T follicular helper cell (primary cell): ENCODE data around the gene CENPW.

Experiments used
- DNase-seq: peaks from one replicate; pipeline ENCODE4 v3.0.0-alpha.2; 2020; ENCODE audit warnings: low read depth
- total RNA-seq, 2 experiments: gene quantifications; one replicate each; lab custom pipeline; 2026; lab: John Stamatoyannopoulos, UW

The CENPW gene
- total RNA-seq, result 1.0 to 3.2 reads per million in 2 experiments

DNA sequence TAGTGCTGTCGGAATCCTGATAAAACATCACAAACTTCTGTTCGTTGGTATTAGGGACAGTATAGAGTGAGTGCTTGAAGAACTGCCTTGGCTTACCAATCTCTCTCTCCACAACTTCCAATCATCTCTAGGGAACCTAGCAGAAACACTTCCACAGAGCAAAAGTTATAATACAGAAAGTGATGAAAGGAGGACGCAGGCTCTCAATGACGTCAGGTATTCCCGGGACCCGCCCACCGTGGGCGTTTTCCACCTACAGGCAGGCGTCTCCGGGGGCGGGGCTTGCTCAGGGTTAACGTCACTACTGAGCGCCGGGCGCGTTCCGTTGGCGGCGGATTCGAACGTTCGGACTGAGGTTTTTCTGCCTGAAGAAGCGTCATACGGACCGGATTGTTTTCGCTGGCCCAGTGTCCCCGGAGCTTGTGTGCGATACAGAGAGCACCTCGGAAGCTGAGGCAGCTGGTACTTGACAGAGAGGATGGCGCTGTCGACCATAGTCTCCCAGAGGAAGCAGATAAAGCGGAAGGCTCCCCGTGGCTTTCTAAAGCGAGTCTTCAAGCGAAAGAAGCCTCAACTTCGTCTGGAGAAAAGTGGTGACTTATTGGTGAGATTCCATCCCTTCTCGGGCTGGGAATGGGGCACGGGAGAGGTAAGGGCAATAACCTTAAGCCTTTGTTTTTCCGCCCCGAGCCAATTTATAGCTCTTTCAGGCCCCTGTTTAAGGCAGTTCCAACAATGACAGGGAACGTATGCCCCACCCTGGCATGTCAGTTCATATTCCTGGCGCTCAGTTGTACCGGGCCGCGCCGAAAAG, at the start of gene CENPW:
TSS of gene CENPW (plus strand) at position 320 of the 814 bp plus-strand sequence. CDS start at position 479, 159 bp downstream.
- DNase-seq, result peak; percentile 71

DNA sequence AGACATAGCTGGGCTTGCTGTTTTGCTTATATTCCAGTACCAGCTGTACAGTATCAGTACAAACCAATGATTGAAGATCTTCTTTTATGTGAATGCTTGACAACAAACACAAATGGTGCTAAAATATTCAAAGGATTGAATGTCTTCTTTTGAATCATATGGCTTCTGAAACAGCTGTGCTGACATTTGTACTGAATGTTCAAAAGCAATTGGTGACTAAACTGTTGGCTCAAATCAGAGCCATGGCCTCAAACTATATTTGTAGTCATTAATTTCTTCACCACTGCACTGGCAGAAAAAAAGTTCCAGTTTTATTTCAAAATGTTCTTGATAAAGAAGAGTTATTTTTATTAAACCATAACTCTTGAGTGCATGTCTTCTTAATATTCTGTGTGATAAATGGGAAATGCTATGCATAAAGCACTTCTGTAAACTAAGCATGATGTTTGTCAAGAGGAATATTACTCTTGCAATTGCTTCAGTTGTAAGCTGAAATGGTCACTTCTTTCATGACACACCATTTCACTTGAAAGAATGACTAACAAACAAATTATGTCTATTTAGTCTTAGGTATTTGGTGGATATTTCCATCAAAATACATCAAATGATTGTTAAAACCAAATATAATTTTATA, 45.9 kb upstream of the CENPW start:
- DNase-seq, result no peak

DNA sequence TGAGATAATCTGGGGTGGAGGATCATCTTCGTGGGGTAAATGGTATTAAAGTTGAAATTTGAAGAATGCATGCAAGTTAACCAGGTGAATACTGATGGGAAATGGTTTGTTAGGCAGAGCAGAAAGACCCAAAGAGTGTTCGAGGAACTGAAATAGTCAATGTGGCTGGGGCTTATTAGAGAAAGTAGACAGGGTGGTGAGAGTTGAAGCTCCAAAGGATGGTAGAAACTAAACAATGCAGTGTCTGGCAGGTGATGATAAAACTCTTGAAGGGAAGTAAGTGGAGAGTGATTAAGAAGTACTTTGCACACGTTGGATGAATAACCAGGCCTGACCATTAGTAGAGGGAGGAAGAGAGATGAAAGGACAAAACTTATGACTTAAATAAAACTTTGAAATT, 39.8 kb upstream of the CENPW start:
- DNase-seq, result no peak

DNA sequence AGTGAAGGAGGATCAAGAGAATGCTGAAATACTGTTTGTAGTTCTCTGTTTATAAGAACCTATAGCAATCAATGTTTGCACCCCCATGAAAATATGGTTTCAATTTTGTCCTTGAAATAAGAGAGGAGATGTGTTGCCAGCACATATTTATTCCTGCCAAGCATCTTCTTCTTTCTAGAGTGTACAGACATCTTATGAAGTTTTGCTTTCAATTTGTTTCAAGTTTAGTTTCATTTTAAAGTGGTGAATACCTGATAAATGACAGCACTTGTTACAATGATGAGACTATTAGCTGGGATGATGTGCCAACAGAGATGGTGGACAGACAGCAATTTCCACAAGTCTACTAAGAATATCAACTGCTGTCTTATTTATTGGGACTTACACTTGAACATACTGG, 39.2 kb upstream of the CENPW start:
- DNase-seq, result no peak

DNA sequence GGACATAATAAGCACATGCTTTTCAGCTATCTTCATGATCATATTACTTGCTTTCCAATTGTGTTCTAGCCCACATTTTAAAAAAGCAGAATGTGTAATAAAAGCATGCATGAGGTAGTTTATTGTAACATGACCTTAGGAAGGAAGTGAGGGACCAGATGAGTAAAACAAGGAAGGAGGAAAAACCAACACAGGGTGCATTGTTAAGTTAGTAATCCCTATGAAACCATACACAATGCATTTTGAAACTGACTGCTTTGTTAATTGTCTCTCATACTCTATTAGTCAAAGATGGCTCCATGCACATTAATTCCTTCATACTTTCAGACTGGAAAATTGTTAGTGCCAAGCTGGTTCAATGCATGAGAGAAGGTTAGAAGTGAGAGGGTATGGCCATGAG, 37.7 kb upstream of the CENPW start:
- no peak for DNase-seq

DNA sequence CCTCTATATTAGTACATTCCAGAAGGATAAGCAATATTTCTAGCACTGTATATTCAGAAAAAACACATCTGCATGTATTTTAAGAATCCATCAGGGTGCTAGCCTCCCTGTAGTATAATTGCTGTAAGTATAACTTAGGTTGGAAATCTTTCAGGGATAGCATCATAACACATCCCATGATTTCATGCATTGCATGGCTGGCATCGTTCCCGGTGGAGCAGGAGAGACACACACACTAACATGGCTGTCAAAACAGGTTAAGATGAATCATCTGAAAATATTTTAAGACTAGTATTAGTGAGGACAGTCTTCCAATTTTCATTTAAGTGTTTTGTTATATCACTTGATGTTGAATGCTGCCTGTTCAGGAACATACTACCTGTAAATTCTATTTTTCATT, 32.1 kb upstream of the CENPW start:
- DNase-seq, result no peak

DNA sequence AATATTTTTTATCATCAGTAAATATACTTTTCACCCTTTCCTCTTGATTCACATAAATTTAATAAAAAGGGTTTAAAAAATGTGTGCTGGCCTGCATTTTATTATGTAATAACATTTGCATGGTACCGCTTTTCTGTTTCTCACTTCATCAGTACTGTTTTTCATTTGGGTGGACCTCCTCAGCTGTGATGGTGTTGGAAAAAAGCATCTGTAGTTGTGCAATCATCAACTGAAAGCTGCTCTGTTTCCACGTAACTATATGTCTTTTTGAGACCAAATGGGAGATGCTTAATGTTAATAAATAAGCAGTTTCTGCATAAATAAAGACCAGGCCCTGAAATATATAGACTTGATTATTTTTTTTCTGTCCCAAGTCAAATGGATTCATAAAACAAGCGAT, 31.6 kb upstream of the CENPW start:
- no peak for DNase-seq

DNA sequence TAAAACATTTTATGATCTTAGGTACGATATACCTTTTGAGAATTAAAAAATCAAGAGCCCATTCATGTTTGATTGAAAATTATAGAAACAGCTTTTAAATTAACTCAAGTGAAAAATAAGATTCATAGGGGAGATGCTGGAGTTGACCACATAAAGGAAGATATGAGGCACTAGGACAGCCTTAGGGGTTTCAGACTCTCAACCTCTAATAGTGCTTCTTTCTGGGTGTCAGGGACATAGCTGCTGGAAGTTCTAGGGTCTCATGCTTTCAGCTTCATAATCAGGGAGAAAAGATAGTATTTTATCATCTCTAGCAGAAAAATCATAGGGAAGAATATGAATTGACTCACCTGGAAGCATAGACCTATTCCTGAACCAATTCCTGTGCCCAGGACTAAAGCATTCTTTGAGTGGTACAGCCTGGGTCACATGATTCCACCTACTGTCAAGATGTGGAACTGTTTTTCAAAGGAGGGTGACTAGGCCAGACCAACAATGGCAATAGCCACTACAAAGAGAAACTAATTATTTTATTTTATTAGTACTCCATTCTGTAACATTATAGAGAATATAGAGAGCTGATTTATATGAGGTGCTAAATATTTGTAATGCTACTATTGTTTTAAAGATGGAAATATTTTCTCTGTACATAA, 27.8 kb upstream of the CENPW start:
- DNase-seq, result no peak

DNA sequence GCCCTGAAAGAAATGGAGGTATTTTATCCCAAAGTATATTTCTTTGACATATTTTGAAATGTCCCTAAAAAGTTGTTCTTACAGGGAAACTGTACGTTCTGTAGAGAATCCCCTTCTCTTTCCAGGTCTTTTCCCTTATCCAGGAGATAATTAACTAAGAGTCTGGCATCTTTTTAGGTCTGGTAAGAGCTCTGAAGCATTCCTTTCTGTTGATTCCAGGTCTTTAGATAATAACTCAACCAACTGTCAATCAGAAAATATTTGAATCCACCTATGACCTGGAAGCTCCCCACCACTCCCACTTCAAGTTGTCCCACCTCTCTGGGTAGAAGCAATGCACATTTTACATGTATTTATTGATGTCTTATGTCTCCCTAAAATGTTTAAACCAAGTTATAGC, 26.0 kb upstream of the CENPW start:
- no peak for DNase-seq

DNA sequence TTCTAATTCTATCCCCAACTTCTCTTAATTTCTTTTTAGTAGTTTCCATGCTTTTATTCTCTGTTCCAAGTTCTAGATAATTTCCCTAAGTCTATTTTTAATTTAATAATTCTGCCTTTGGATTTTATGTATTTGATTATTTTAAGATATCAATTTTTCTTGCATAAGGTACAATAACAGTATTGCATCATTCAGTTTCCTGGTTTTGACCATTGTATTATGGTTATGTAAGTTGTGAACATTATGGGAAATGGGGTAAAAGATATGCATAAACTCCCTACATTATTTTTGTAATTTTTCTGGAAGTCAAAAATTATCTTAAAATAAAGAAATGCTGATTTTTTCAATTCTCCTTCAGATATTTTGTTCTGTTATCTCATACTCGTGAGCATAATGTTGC, 21.1 kb upstream of the CENPW start:
- no peak for DNase-seq

DNA sequence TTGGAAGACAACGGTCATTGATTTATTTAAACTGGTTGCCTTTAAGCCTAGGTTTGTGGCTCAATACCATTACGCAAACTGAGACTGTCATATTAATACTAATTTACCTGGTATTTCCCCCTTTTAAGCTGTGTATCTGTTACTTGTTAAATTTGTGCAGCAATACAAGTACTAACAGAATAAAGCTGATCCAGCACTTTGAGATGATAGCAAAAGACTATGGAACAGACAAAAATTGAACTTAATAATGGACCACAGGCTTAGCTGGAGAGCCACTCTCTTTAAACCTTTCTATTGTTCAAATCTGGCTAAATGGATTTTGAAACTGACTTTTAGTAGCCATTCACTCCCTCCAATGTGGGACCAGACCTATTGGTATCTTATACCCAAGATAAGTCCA, 6.2 kb upstream of the CENPW start:
- no peak for DNase-seq

DNA sequence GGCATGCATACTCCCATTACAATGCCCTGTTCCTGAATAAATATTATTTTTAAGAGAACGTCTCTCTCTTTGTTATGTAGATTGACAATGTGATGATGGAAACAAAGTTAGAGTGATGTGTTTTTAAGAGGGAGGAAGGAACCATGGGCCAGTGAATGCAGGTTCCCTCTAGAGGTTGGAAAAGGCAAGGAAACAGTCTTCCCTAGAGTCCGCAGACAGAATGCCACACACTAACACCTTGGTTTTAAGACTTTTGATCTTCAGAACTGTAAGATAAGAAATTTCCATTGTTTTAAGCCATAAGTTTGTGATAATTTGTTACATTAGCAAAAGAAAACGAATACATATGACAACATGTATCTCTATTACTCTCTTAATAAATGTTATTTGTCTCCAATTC, 4.7 kb upstream of the CENPW start:
- no peak for DNase-seq

DNA sequence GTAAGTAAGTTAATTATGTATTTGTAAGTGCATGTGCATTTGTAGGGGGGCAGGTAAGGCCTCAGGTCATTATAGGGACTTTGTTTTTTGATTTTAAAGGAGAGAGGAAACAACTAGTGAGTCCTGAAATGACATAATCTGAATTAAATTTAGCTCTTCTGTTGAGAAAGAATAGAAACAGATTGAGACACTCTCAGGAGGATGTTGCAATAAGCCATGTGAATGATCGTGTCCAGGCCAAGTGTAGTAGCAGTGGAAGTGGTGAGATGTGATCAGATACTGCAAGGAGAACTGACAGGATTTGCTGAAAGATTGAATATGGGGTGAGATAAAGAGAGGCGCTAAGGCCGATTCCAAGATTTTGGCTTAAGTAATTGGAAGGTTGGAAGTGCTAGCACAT, 2.6 kb upstream of the CENPW start:
- DNase-seq, result no peak

DNA sequence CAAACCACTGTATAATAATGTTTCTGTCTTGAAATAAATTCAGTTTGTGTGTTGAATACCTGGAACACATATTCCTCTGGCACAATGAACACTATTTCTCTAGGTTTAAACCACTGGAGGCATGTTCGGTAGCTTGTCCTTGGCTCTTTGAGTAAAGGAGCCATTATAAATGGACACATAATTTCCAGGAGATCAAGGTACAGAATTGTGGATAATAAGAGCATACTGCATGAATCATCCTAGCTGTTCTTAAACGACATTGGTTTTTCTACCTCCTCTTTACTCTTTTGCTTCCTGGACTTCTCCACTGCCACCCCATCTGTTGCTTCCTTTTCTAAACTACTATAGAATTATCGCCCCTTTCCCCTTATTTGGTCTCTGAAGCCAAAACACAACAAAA, 1.2 kb downstream of the CENPW start:
- no peak for DNase-seq

DNA sequence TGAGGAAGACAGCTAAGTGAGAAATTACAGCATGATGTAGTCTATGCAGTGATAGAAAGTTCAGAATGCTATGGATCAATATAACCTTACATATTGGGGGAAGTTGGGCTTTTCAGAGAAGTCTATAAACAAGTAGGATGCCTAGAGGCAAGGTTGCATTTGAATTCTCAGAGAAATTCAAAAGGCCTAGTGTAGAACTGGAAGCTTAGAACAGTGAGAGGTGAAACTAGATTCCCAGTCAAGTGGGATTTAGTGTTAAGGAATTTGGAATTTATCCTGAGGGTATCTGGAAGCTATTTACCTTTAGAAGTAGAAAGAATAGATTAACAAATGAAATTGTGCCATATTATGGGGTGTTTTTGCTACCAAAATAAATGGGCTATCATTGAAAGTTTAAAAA, 4.3 kb downstream of the CENPW start:
- no peak for DNase-seq

DNA sequence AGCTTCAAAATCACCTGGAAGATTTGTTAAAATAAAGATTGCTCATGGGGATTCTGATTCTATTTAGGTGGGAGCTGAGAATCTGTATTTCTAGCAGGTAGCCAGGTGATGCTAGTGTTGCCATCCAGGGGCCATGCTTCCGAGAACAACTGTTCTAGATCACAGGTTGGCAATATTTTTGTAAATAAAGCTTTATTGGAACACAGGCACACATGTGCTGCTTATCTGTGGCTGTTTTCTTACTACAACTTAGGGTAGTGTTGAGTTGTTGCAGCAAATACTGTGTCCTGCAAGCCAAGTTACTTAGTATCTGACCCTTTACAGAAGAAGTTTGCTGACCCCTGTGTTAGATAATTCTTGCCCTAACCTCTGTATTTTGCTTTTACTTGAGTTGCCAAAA, 12.0 kb downstream of the CENPW start:
- DNase-seq, result no peak

DNA sequence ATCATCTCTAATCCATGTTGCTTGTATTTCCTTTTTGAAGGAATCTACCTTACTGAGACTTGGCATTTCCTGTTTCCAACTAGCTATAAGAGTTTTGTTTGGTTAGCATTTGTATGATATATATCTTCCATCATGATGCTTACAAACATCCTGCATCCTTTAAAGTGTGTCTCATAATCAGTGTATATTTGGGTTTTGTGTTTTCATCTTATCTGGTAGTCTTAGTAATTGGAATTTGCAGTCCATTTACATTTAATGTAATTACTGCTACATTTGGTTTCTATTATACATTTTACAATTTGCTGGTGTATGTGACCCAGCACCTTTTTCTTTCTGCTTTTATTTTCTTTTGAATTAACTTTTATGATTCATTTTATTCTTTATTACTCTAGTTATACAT, 12.6 kb downstream of the CENPW start:
- DNase-seq, result no peak

DNA sequence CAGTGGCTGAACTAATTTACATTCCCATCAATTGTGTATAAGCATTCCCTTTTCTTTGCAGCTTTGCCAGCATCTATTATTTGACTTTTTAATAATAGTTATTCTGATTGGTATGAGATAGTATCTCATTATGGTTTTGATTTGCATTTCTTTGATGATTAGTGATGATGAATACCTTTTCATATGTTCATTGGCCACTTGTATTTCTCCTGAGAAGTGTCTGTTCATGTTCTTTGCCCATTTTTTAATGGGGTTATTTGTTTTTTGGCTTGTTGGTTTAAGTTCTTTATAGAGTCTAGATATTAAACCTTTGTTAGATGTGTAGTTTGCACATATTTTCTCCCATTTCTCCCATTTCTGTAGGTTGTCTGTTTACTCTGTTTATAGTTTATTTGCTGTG, 16.6 kb downstream of the CENPW start:
- DNase-seq, result no peak

DNA sequence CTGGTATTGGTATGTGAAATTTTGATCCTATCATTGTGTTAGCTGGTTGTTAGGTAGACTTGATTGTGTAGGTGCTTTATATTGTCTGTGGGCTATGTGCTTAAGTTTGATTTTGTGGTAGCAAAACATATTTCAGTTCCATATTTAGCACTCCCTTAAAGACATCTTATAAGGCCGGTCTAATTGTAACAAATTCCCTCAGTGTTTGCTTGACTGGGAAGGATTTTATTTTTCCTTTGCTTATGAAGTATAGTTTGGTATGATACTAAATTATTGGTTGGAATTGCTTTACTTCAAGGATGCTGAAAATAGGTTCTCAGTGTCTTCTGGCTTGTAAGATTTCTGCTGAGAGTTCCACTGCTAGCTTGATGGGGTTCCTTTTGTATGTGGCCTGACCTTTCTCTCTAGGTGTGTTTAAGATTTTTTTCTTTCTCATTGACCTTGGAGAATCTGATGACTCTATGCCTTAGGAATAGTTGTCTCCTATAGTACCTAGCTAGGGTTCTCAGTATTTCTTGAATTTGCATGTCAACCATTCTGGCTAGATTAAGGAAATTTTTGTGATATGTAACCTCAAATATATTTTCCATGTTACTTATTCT, 20.1 kb downstream of the CENPW start:
- DNase-seq, result no peak

DNA sequence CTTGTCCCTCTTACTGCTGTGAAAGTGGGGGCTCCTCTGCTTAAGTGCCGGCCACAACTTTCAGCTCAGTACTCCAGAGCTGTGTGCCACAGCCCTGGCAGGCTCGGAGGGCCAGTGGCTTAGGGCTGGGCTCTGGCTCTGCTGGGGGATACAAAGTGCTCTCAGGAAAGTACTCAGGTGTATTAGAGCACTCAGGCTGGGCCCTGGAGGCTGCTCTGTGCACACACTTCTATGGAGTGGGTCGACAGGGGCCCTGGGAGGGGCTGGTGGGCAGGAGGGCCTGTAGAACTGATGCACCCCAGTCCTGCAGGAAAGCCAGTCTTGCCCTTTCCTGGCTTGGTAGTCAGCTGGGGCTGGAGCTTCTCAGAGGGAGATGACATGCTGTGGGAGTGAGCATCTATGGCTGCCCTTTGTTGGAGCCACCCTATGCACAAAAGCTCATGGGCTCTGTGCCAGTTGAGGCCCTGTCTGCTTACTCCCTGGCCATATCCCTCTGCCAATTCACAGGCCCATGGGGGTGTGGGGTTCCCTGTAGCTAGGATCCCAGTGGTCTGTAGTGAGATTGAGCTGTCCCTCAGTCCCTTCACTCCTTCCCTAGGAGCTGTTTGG, 22.0 kb downstream of the CENPW start:
- DNase-seq, result no peak

DNA sequence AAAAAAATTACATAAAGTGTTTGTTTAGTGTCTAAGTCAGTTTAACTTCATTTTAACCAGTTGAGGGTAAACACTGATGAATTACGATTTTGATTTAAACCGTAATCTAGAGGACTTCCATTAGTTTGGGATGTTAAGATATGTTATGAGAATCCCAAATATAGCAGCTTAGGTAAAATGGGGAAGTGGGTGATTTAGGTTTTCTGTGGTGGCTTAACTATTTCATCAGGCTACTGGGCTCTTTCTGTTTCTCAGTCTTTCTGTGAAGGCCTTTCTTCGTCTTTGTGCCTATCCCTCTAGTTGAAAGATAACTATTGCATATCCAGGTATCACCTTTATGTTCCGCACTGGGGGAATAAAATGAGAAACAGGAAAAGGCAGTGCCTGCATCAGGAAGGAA, 27.9 kb downstream of the CENPW start:
- DNase-seq, result no peak

DNA sequence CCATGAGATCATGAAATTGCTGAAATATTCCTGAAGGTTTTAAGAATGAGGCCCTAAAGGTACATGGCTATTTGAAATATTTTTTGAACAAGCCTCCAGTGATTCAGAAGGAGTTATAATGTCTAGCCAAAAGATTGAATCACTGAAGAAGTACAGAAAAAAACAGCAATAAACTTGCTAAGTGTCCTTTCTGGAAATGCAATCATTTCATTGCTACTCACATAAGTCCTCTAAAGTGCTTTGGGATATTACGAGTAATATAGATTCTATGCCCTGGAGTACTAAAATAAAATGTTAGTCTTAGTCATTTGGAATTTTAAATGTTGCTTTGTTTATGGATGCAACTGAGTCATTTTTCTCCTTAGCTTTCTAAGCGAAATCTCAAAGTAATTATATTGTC, 32.7 kb downstream of the CENPW start:
- DNase-seq, result no peak
